HL-60 (cell line): ENCODE results near the gene MPPED1.

Experiments used
- DNase-seq, 2 experiments: peaks; one replicate each; pipeline ENCODE4 v3.0.0-alpha.2; 2010 to 2020; ENCODE audit warnings: low read depth in 1 of 2, low spot score in 1 of 2
- H3K27ac ChIP-seq: fragments of 250-450 bp; sonication (Bioruptor Pico); replicated peaks from 2 replicates; pipeline ENCODE4 v1.5.1; 2020; ENCODE audit warnings: mild to moderate bottlenecking, moderate library complexity
- H3K27me3 ChIP-seq: fragments of 250-450 bp; sonication (Bioruptor Pico); 2 replicates; pipeline ENCODE4 v1.5.1; 2021; ENCODE audit warnings: mild to moderate bottlenecking, moderate library complexity; ENCODE audit not compliant: insufficient read depth, poor library complexity, severe bottlenecking
- H3K4me3 ChIP-seq: replicated peaks from 2 replicates; pipeline ENCODE4 v1.5.1; 2011; ENCODE audit warnings: mild to moderate bottlenecking, control low read depth, low read length; ENCODE audit not compliant: insufficient read depth
- CTCF ChIP-seq: IDR thresholded peaks from one replicate; pipeline ENCODE4 v1.5.1; 2011; ENCODE audit warnings: low read length, control low read depth, inconsistent platforms; ENCODE audit not compliant: insufficient read depth
- GABPA ChIP-seq: IDR thresholded peaks from 2 replicates; pipeline ENCODE4 v1.6.1; 2012; ENCODE audit warnings: low read depth
- POLR2AphosphoS5 ChIP-seq: IDR thresholded peaks from 2 replicates; pipeline ENCODE4 v1.6.1; 2012; ENCODE audit warnings: low read depth
- REST ChIP-seq: IDR thresholded peaks from 2 replicates; pipeline ENCODE4 v1.6.1; 2012; ENCODE audit warnings: low read depth; ENCODE audit not compliant: insufficient replicate concordance
- SPI1 ChIP-seq: IDR thresholded peaks from 2 replicates; pipeline ENCODE4 v1.6.1; 2012; ENCODE audit warnings: low read depth, mild to moderate bottlenecking, borderline replicate concordance

MPPED1 gene

GRCh38 chr22:43553451-43554258, 141.8 kb downstream of the MPPED1 start:
- Histone ChIP-seq H3K4me3 (no peak overlapping the region), H3K27me3 (no peaks in the 10 kb centered on the region), H3K27ac (no peak overlapping the region)
- no peak for TF ChIP-seq SPI1
- TF ChIP-seq POLR2AphosphoS5 = no peak
- no peak for TF ChIP-seq GABPA
- no peak for TF ChIP-seq REST
- DNase-seq = no peak

GRCh38 chr22:43554259-43554636, 142.4 kb downstream of the MPPED1 start:
- DNase-seq = no peak
- no peak for TF ChIP-seq POLR2AphosphoS5
- TF ChIP-seq GABPA = no peak
- TF ChIP-seq SPI1 = no peak
- TF ChIP-seq CTCF = no peak
- no peak for TF ChIP-seq REST
- H3K27me3 ChIP-seq = no peaks in the 10 kb centered on the region
- no peak overlapping the region for H3K27ac ChIP-seq
- no peak overlapping the region for H3K4me3 ChIP-seq

GRCh38 chr22:43554694-43555365, 143.0 kb downstream of the MPPED1 start:
- Histone ChIP-seq H3K27ac (no peak overlapping the region), H3K27me3 (no peaks in the 10 kb centered on the region), H3K4me3 (no peak overlapping the region)
- no peak for DNase-seq
- no peak for TF ChIP-seq CTCF
- TF ChIP-seq REST = no peak
- TF ChIP-seq POLR2AphosphoS5 = no peak
- no peak for TF ChIP-seq SPI1
- no peak for TF ChIP-seq GABPA
